HepG2 (cell line): Measurements from ENCODE around the gene PNPLA2. TPM values are rescaled to one million over a fixed set of nuclear protein-coding genes. Genes with fewer than 3 reads are reported as not detected.

Source experiments
- AGO1 ChIP-seq: fragments of 200-400 bp; formaldehyde crosslinking; IDR thresholded peaks from 2 replicates; pipeline ENCODE4 v1.6.1; 2017; ENCODE audit warnings: mild to moderate bottlenecking, low read depth, low read length, moderate library complexity; ENCODE audit not compliant: poor library complexity, severe bottlenecking
- ARNT2 ChIP-seq: sonication (generic); formaldehyde crosslinking; IDR thresholded peaks from 2 replicates; pipeline ENCODE4 v1.8.0; 2022; ENCODE audit warnings: mild to moderate bottlenecking, low read depth, missing genetic modification reagents, moderate library complexity
- ATF2 ChIP-seq: sonication (generic); formaldehyde crosslinking; IDR thresholded peaks from 2 replicates; pipeline ENCODE4 v1.4.0; 2020; ENCODE audit warnings: missing genetic modification reagents
- BORCS8-MEF2B ChIP-seq: sonication (generic); formaldehyde crosslinking; IDR thresholded peaks from 2 replicates; pipeline ENCODE4 v1.8.0; 2022; ENCODE audit warnings: mild to moderate bottlenecking, missing genetic modification reagents
- DNMT1 ChIP-seq: sonication (generic); formaldehyde crosslinking; IDR thresholded peaks from 2 replicates; pipeline ENCODE4 v1.5.1; 2020; ENCODE audit warnings: mild to moderate bottlenecking, missing genetic modification reagents
- ETV5 ChIP-seq: IDR thresholded peaks from 2 replicates; pipeline ENCODE4 v1.6.1; 2018; ENCODE audit warnings: missing biosample characterization, missing genetic modification reagents, inconsistent platforms, borderline replicate concordance
- FOXP1 ChIP-seq, 2 experiments: fragments of 450-650 bp in 1 of 2; IDR thresholded peaks; 2 replicates each; pipeline ENCODE4 v1.6.1; 2017 to 2018; ENCODE audit warnings: antibody characterized with exemption in 1 of 2
- HIC2 ChIP-seq: sonication (generic); formaldehyde crosslinking; IDR thresholded peaks from 2 replicates; pipeline ENCODE4 v1.9.0; 2022; ENCODE audit warnings: low read depth, missing genetic modification reagents
- JUN ChIP-seq: sonication (generic); formaldehyde crosslinking; IDR thresholded peaks from 2 replicates; pipeline ENCODE4 v1.4.0; 2020; ENCODE audit warnings: mild to moderate bottlenecking, missing genetic modification reagents
- PHF20 ChIP-seq: sonication (generic); formaldehyde crosslinking; IDR thresholded peaks from 2 replicates; pipeline ENCODE4 v1.5.0; 2020; ENCODE audit warnings: mild to moderate bottlenecking, missing genetic modification reagents
- PHF21A ChIP-seq: sonication (generic); formaldehyde crosslinking; IDR thresholded peaks from 2 replicates; pipeline ENCODE4 v1.5.0; 2020; ENCODE audit warnings: mild to moderate bottlenecking, missing genetic modification reagents
- RELA ChIP-seq: sonication (generic); formaldehyde crosslinking; IDR thresholded peaks from 2 replicates; pipeline ENCODE4 v1.4.0; 2020; ENCODE audit warnings: missing genetic modification reagents
- SP4 ChIP-seq: sonication (generic); formaldehyde crosslinking; IDR thresholded peaks from 2 replicates; pipeline ENCODE4 v1.8.1; 2023; ENCODE audit warnings: mild to moderate bottlenecking, missing genetic modification reagents
- WIZ ChIP-seq: sonication (generic); formaldehyde crosslinking; IDR thresholded peaks from 2 replicates; pipeline ENCODE4 v1.5.1; 2020; ENCODE audit warnings: mild to moderate bottlenecking, missing genetic modification reagents
- ZC3H13 ChIP-seq: sonication (generic); formaldehyde crosslinking; IDR thresholded peaks from 2 replicates; pipeline ENCODE4 v1.8.1; 2023; ENCODE audit warnings: mild to moderate bottlenecking, missing genetic modification reagents, moderate library complexity
- ZMYM3 ChIP-seq: sonication (generic); formaldehyde crosslinking; IDR thresholded peaks from 2 replicates; pipeline ENCODE4 v1.5.1; 2020; ENCODE audit warnings: mild to moderate bottlenecking, missing genetic modification reagents
- polyA plus RNA-seq, 8 experiments: library from polyadenylated mRNA; depleted of rRNA in 3 of 8; stranded (reverse) in 7 of 8; unstranded in 1 of 8; fragments of >200 nt; fragmentation: Illumina TruSeq in 4 of 8; extraction: Trizol in 4 of 8; gene quantifications; 2 replicates each; pipeline versions ENCODE4 v1.2.1 to v1.2.3, GENCODE V29; 2011 to 2016; ENCODE audit warnings: low read depth in 4 of 8, missing spikeins in 1 of 8, mixed read lengths in 1 of 8; ENCODE audit not compliant: insufficient read depth in 1 of 8
- total RNA-seq, 5 experiments: library from RNA; depleted of rRNA; stranded (reverse); fragments of >200 nt; fragmentation: Illumina TruSeq; extraction: Trizol; gene quantifications; 2 replicates each; pipeline ENCODE4 v1.2.3, GENCODE V29; 2016; ENCODE audit warnings: low read depth in 1 of 5
- TF ChIP-seq, protein P1 (sequence below): sonication (generic); formaldehyde crosslinking; IDR thresholded peaks from 2 replicates; pipeline ENCODE4 v1.5.1; 2020; ENCODE audit warnings: missing genetic modification reagents, mild to moderate bottlenecking, borderline replicate concordance
- TF ChIP-seq, protein P2 (sequence below): sonication (generic); formaldehyde crosslinking; IDR thresholded peaks from 2 replicates; pipeline ENCODE4; 2020; ENCODE audit warnings: missing genetic modification reagents, mild to moderate bottlenecking, borderline replicate concordance
- TF ChIP-seq, protein P3 (sequence below): IDR thresholded peaks from 2 replicates; pipeline ENCODE4 v1.6.1; 2018; ENCODE audit warnings: missing genetic modification reagents

PNPLA2 gene
- total and polyA plus RNA-seq, 2 of the 13 experiments (the other 11 are each of a cell fraction or from before 2014, with no cell fraction given) = 10.5 to 43.2 TPM

DNA sequence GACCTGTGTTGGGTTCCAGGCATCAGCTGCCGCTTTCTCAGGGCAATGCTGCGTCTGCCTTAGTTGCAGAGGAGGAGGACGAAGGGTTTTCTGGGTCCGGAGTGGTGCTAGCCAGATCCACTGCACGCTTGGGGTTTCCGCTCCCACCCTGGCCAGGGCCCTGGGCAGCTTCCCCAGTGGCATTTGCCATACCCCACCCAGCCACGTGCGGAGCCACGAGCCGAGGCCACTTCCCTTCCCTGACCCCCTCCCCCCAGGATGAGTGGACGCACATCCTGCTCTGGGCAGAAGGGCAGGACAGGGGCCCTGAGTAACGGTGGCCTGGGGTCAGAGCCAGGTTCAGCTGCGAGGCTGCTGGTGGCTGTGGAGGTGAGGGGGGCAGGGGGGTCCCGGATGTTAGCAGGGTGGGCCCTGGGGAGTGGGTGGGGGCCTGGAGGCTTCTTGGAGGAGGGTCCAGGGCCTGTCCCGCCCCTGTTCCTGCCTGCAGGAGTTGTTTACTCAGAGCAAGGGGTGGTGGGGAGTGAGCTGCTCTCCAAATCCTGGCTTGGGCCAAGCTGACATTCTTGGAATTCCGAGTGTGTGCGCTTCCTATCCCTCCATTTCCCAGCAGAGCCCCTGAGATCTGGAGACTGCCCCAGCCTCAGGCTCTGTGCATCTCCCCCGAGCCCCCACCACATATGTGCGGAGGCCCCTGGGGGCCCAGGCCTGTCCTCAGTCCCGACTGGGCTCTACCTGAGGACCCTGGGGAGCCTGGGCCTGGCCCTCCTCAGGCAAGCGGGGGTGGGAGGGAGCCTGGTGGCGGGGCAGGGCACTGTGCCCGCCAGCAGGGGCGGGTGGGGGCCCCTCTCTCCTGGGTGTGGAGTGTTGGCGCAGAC lies 25.3 kb downstream of the PNPLA2 start (continued):
- TF ChIP-seq JUN (CRISPR knock-in tag) (no peak), PHF21A (CRISPR knock-in tag) (peak; percentile 80), ETV5 (CRISPR knock-in tag) (peak; percentile 91), BORCS8-MEF2B (CRISPR knock-in tag) (peak; percentile 60; the same call in 1 of the 2 replicates), AGO1 (no peak), SP4 (CRISPR knock-in tag) (peak; percentile 42; the same call in 1 of the 2 replicates), HIC2 (CRISPR knock-in tag) (peak; percentile 55; the same call in 1 of the 2 replicates), ARNT2 (CRISPR knock-in tag) (peak; percentile 56; the same call in 1 of the 2 replicates), RELA (CRISPR knock-in tag) (no peak), PHF20 (CRISPR knock-in tag) (0 out of 2 replicates have a peak, but pooled peaks have one; percentile 47), ATF2 (CRISPR knock-in tag) (0 out of 2 replicates have a peak, but pooled peaks have one; percentile 6), FOXP1 (IDR thresholded peaks at IDR 0.05) (no peak), FOXP1 (CRISPR knock-in tag; IDR thresholded peaks at IDR 0.05) (peak; percentile 42), ZC3H13 (CRISPR knock-in tag) (peak; percentile 86; the same call in 1 of the 2 replicates), ZMYM3 (CRISPR knock-in tag) (peak; percentile 57; the same call in 1 of the 2 replicates), WIZ (no peak), DNMT1 (CRISPR knock-in tag) (peak; percentile 28; the same call in 1 of the 2 replicates)
- TF ChIP-seq, protein P1, sequence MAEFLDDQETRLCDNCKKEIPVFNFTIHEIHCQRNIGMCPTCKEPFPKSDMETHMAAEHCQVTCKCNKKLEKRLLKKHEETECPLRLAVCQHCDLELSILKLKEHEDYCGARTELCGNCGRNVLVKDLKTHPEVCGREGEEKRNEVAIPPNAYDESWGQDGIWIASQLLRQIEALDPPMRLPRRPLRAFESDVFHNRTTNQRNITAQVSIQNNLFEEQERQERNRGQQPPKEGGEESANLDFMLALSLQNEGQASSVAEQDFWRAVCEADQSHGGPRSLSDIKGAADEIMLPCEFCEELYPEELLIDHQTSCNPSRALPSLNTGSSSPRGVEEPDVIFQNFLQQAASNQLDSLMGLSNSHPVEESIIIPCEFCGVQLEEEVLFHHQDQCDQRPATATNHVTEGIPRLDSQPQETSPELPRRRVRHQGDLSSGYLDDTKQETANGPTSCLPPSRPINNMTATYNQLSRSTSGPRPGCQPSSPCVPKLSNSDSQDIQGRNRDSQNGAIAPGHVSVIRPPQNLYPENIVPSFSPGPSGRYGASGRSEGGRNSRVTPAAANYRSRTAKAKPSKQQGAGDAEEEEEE (CRISPR knock-in tag) = peak; percentile 63; the same call in 1 of the 2 replicates
- TF ChIP-seq, protein P2, sequence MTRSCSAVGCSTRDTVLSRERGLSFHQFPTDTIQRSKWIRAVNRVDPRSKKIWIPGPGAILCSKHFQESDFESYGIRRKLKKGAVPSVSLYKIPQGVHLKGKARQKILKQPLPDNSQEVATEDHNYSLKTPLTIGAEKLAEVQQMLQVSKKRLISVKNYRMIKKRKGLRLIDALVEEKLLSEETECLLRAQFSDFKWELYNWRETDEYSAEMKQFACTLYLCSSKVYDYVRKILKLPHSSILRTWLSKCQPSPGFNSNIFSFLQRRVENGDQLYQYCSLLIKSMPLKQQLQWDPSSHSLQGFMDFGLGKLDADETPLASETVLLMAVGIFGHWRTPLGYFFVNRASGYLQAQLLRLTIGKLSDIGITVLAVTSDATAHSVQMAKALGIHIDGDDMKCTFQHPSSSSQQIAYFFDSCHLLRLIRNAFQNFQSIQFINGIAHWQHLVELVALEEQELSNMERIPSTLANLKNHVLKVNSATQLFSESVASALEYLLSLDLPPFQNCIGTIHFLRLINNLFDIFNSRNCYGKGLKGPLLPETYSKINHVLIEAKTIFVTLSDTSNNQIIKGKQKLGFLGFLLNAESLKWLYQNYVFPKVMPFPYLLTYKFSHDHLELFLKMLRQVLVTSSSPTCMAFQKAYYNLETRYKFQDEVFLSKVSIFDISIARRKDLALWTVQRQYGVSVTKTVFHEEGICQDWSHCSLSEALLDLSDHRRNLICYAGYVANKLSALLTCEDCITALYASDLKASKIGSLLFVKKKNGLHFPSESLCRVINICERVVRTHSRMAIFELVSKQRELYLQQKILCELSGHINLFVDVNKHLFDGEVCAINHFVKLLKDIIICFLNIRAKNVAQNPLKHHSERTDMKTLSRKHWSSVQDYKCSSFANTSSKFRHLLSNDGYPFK (CRISPR knock-in tag) = 0 out of 2 replicates have a peak, but pooled peaks have one; percentile 36
- TF ChIP-seq, protein P3, sequence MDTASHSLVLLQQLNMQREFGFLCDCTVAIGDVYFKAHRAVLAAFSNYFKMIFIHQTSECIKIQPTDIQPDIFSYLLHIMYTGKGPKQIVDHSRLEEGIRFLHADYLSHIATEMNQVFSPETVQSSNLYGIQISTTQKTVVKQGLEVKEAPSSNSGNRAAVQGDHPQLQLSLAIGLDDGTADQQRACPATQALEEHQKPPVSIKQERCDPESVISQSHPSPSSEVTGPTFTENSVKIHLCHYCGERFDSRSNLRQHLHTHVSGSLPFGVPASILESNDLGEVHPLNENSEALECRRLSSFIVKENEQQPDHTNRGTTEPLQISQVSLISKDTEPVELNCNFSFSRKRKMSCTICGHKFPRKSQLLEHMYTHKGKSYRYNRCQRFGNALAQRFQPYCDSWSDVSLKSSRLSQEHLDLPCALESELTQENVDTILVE (CRISPR knock-in tag) = peak; percentile 76; the same call in 1 of the 2 replicates
